Thoracic aorta (tissue), 2 donors: Measurements from ENCODE around the gene ABCB6. TPM values are rescaled to one million over a fixed set of nuclear protein-coding genes. Genes with fewer than 3 reads are reported as not detected.
A peak's percentile ranks its signal among the peaks of the same experiment; 100 is the strongest.

Experiments
- ATAC-seq: fragments of 150-250 bp; one replicate; pipeline ENCODE4 v1.8.0; 2017; ENCODE audit warnings: low read depth; ENCODE audit not compliant: insufficient number of reproducible peaks, low FRiP score
- DNase-seq: peaks from one replicate; pipeline ENCODE4 v3.0.0-alpha.2; 2020; ENCODE audit warnings: low spot score
- H3K27ac ChIP-seq, 2 donors: fragments of 200-600 bp; sonication (generic); 1 replicate in 1 of 2; 2 replicates in 1 of 2; pipeline ENCODE4 v1.5.1; 2016; ENCODE audit warnings: mild to moderate bottlenecking in 2 of 2, moderate library complexity in 2 of 2
- H3K27me3 ChIP-seq: fragments of 200-600 bp; sonication (generic); replicated peaks from 2 replicates; pipeline ENCODE4 v1.6.0; 2016; ENCODE audit warnings: mild to moderate bottlenecking; ENCODE audit not compliant: insufficient read depth
- H3K36me3 ChIP-seq: fragments of 200-600 bp; sonication (generic); one replicate; pipeline ENCODE4 v1.5.1; 2016
- H3K4me1 ChIP-seq, 2 donors: fragments of 200-600 bp; sonication (generic); 1 replicate in 1 of 2; 2 replicates in 1 of 2; pipeline versions ENCODE4 v1.5.1 to v1.6.0; 2016; ENCODE audit warnings: low read depth in 2 of 2, mild to moderate bottlenecking in 1 of 2; ENCODE audit not compliant: control insufficient read depth in 1 of 2
- H3K4me3 ChIP-seq: fragments of 200-600 bp; sonication (generic); 2 replicates; pipeline ENCODE4 v1.5.1; 2016; ENCODE audit warnings: mild to moderate bottlenecking
- H3K9me3 ChIP-seq: fragments of 200-600 bp; sonication (generic); 2 replicates; pipeline ENCODE4 v1.5.1; 2016
- total RNA-seq, 2 donors: library from RNA; depleted of rRNA; stranded (reverse); fragments of >200 nt; gene quantifications; one replicate each; pipeline versions ENCODE4 v1.1.0 to v1.2.3, GENCODE V29; 2016
- TF ChIP-seq, protein P1 (sequence below): fragments of 200-600 bp; sonication (generic); IDR thresholded peaks from one replicate; pipeline ENCODE4 v1.5.1; 2019; ENCODE audit warnings: antibody characterized with exemption

The ABCB6 gene
- total RNA-seq, 2 donors from 2014 or later: 12.7 to 26.0 TPM

- TF ChIP-seq, protein P1, sequence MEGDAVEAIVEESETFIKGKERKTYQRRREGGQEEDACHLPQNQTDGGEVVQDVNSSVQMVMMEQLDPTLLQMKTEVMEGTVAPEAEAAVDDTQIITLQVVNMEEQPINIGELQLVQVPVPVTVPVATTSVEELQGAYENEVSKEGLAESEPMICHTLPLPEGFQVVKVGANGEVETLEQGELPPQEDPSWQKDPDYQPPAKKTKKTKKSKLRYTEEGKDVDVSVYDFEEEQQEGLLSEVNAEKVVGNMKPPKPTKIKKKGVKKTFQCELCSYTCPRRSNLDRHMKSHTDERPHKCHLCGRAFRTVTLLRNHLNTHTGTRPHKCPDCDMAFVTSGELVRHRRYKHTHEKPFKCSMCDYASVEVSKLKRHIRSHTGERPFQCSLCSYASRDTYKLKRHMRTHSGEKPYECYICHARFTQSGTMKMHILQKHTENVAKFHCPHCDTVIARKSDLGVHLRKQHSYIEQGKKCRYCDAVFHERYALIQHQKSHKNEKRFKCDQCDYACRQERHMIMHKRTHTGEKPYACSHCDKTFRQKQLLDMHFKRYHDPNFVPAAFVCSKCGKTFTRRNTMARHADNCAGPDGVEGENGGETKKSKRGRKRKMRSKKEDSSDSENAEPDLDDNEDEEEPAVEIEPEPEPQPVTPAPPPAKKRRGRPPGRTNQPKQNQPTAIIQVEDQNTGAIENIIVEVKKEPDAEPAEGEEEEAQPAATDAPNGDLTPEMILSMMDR: peak; percentile 76
- peak; percentile 80 for ATAC-seq
- no peak overlapping the region for H3K4me3 ChIP-seq
These were observed 47.5 kb downstream of the ABCB6 start for GRCh38 chr2:219171231-219171651.

DNA sequence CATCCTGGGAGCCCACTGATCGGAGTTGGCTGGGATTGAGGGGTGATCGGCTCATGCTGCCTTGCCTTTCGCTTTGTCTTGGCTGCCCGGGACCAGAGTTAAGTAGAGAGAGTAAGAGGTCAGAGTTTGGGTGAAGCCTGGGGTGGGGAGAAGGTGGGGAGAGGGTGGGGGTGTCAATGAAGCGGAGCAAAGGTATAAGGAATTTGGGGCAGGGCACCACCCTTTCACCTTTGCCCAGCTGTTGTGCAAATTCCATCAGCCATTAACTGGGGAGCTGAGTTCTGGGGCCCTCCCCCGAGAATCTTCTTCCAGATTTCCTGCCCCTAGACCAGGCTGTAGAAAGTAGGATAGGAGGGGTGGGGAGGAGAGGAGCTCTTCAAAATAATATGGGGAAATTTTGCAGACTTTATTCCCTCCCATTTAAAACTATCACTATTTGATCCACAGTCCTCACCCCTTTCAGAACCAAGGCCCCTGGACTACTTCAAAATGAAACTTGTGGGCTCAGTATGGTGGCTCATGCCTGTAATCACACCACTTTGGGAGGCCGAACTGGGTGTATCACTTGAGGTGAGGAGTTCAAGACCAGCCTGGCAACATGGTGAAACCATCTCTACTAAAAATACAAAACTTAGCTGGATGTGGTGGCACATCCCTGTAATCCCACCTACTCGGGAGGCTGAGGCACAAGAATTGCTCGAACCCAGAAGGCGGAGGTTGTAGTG lies 48.7 kb downstream of the ABCB6 start, which contains the start of gene SLC23A3:
TSS of gene SLC23A3 (minus strand) at position 100 of the 725 bp plus-strand sequence. CDS start at position 55, 45 bp downstream.
- Histone ChIP-seq H3K27ac (peak within 1 kb of the TSS in 1 of 2 donors; percentile 73), H3K4me3 (no peak within 1 kb of the TSS), H3K9me3 (no peaks in the 10 kb centered on the region), H3K4me1 (peaks cover 3 to 17% of the 10 kb centered on the region in 2 donors), H3K27me3 (no peaks in the 10 kb centered on the region), H3K36me3 (peaks cover 23% of the 10 kb centered on the region)
- no peak for ATAC-seq
- TF ChIP-seq, protein P1: no peak
- DNase-seq: no peak

More at GRCh38 chr2:219171231-219171651, 47.5 kb downstream of the ABCB6 start:
- Histone ChIP-seq H3K27ac (peak overlapping the region; percentile 43 to 73), H3K9me3 (no peaks in the 10 kb centered on the region), H3K27me3 (no peaks in the 10 kb centered on the region), H3K4me1 (peaks cover 13 to 28% of the 10 kb centered on the region in 2 donors), H3K36me3 (peaks cover 24% of the 10 kb centered on the region)
- DNase-seq: no peak

DNA sequence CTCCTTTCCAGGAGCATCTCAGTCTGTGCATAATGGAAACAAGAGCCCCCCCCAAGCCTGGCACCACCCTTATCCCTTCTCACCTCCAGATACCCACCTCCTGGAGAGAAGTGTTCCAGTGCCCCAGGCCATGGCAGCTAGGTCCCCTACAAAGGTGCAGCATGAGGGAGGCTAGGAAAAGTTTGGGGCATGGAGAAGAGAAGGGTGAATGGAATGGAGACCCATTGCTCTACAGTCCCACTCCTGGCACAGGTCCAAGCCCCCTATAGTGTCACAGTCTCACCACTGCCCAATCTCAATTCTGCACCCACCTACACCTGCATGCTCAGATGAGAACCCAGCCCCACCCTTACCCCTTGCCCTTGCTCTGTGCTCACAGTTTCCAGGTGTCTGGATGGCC lies 49.8 kb downstream of the ABCB6 start:
- H3K27ac ChIP-seq: no peak overlapping the region
- ATAC-seq (no peak), DNase-seq (no peak)

GRCh38 chr2:219168526-219168925 lies 50.2 kb downstream of the ABCB6 start:
- Histone ChIP-seq H3K4me3 (no peak overlapping the region), H3K27ac (no peak overlapping the region), H3K27me3 (no peaks in the 10 kb centered on the region), H3K4me1 (peaks cover 0 to 11% of the 10 kb centered on the region in 2 donors), H3K36me3 (peaks cover 8% of the 10 kb centered on the region), H3K9me3 (no peaks in the 10 kb centered on the region)
- ATAC-seq: no peak
- DNase-seq: no peak
- TF ChIP-seq, protein P1: no peak

More for the DNA sequence above, 49.8 kb downstream of the ABCB6 start:
- Histone ChIP-seq H3K4me3 (no peak overlapping the region), H3K9me3 (no peaks in the 10 kb centered on the region), H3K36me3 (peaks cover 12% of the 10 kb centered on the region), H3K27me3 (no peaks in the 10 kb centered on the region), H3K4me1 (peaks cover 0 to 11% of the 10 kb centered on the region in 2 donors)
- TF ChIP-seq, protein P1: no peak

- Histone ChIP-seq H3K4me1 (peaks cover 0 to 11% of the 10 kb centered on the region in 2 donors), H3K27ac (no peak overlapping the region), H3K27me3 (no peaks in the 10 kb centered on the region), H3K4me3 (no peak overlapping the region), H3K36me3 (peaks cover 8% of the 10 kb centered on the region), H3K9me3 (no peaks in the 10 kb centered on the region)
- no peak for ATAC-seq
- TF ChIP-seq, protein P1: no peak
- DNase-seq: no peak
These were observed 50.8 kb downstream of the ABCB6 start for GRCh38 chr2:219167997-219168396.
